ENCODE data around the gene CDYL.

DNA sequence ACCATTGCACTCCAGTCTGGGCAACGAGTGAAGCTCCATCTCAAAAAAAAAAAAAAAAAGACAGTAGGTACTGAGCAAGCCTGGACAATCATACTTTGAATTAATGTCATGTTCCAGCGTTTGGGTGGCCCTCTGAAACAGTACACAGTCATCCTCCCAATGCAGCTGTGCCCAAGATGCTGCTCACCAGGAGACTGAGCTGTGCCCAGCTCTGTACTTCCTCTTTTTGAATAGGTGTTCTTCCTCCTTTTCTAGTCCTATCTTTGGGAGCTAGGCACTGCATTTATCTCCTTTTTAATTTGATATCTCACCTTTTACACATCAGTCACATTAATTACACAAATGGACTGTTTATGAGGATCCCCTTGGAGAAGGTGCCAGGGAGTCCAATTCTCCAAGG, 126.2 kb downstream of the CDYL start:
- TF ChIP-seq, protein P1, sequence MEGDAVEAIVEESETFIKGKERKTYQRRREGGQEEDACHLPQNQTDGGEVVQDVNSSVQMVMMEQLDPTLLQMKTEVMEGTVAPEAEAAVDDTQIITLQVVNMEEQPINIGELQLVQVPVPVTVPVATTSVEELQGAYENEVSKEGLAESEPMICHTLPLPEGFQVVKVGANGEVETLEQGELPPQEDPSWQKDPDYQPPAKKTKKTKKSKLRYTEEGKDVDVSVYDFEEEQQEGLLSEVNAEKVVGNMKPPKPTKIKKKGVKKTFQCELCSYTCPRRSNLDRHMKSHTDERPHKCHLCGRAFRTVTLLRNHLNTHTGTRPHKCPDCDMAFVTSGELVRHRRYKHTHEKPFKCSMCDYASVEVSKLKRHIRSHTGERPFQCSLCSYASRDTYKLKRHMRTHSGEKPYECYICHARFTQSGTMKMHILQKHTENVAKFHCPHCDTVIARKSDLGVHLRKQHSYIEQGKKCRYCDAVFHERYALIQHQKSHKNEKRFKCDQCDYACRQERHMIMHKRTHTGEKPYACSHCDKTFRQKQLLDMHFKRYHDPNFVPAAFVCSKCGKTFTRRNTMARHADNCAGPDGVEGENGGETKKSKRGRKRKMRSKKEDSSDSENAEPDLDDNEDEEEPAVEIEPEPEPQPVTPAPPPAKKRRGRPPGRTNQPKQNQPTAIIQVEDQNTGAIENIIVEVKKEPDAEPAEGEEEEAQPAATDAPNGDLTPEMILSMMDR (conservative IDR thresholded peaks at IDR 0.05), result no peak
- TF ChIP-seq EZH2 (IDR thresholded peaks at IDR 0.05; ENCODE audit: low read depth), result no peak

Data from PC-9 (cell line).